Peyer's patch (tissue), 4 donors: Measurements from ENCODE around the gene EMID1. TPM values are rescaled to one million over a fixed set of nuclear protein-coding genes. Genes with fewer than 3 reads are reported as not detected.

Source experiments
- DNase-seq, 3 donors: peaks; one replicate each; pipeline ENCODE4 v3.0.0-alpha.2; 2017 to 2019
- H3K27ac ChIP-seq, 4 donors: fragments of 200-600 bp; sonication (generic); one replicate each; pipeline ENCODE4 v1.5.1; 2016 to 2019
- H3K27me3 ChIP-seq, 2 donors: fragments of 200-600 bp; sonication (generic); one replicate each; pipeline ENCODE4 v1.5.1; 2019
- H3K36me3 ChIP-seq, 3 donors: fragments of 200-600 bp; sonication (generic); one replicate each; pipeline ENCODE4 v1.5.1; 2016 to 2019
- H3K4me1 ChIP-seq, 4 donors: fragments of 200-600 bp; sonication (generic); one replicate each; pipeline ENCODE4 v1.5.1; 2016 to 2019
- H3K4me3 ChIP-seq, 4 donors: fragments of 200-600 bp; sonication (generic); 1 replicate in 3 of 4; 2 replicates in 1 of 4; pipeline ENCODE4 v1.5.1; 2016 to 2019; ENCODE audit warnings: mild to moderate bottlenecking in 1 of 4
- H3K9me3 ChIP-seq, 4 donors: fragments of 200-600 bp; sonication (generic); one replicate each; pipeline ENCODE4 v1.5.1; 2016 to 2019; ENCODE audit warnings: mild to moderate bottlenecking in 1 of 4
- POLR2A ChIP-seq, 2 donors: fragments of 450-650 bp; IDR thresholded peaks; one replicate each; pipeline ENCODE4 v1.5.1; 2017; ENCODE audit warnings: antibody characterized with exemption in 2 of 2, mild to moderate bottlenecking in 2 of 2, moderate library complexity in 2 of 2
- total RNA-seq, 4 donors: library from RNA; depleted of rRNA; stranded (reverse); fragments of >200 nt; gene quantifications; one replicate each; pipeline ENCODE4 v1.1.0, GENCODE V29; 2016
- TF ChIP-seq, protein P1 (sequence below), 6 experiments: fragments of 450-650 bp in 4 of 6; fragments of 200-600 bp in 2 of 6; sonication (generic) in 1 of 6; IDR thresholded peaks; one replicate each; pipeline ENCODE4 v1.5.1; 2017 to 2019; ENCODE audit warnings: antibody characterized with exemption in 6 of 6, mild to moderate bottlenecking in 3 of 6, moderate library complexity in 1 of 6

EMID1 gene
- total RNA-seq, 4 donors from 2014 or later, result 1.9 to 7.1 (median 4.2) TPM

DNA sequence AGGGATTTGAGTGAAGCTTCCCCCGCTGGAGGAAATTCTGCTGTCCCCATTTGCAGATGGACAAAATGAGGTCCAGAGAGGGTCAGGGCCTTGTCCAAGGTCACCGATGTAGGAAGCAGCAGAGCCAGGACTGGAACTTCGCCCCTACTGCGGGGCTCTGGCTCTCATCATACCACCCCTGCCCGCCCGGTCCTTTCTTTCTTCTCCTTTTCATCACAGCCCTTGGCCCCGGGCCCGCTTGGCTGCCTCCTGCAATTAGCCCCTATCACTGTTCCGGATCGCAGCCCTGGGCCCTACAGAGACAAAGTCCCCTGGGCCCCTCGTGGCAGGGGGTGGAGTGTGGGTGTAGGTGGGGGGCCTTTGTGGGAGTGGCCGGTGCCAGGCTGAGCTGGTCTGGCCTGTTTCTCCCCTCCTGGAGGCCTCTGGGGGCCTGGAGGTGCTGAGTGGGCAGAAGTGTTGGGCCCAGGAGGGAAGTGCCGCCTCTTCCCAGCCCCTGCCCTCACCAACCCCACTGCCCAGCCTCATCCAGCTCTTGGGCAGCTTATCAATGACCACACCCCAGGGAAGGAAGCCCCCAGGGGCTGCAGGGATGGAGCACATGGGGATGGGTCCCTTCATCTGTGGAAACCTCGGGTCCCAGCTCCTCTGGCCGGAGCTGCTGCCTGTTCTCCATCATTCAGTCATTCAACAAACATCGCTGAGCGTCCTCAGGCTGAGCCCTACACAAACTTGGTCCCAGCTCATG, 3.4 kb downstream of the EMID1 start:
- TF ChIP-seq POLR2A (IDR thresholded peaks at IDR 0.05), result no peak
- Histone ChIP-seq H3K4me1 (peaks cover 0 to 6% (median 3%) of the 10 kb centered on the region in 4 donors), H3K9me3 (no peaks in the 10 kb centered on the region), H3K27ac (no peak overlapping the region), H3K27me3 (no peaks in the 10 kb centered on the region), H3K4me3 (no peak overlapping the region), H3K36me3 (no peaks in the 10 kb centered on the region)
- DNase-seq, result peak in 1 of 3 donors; percentile 53

DNA sequence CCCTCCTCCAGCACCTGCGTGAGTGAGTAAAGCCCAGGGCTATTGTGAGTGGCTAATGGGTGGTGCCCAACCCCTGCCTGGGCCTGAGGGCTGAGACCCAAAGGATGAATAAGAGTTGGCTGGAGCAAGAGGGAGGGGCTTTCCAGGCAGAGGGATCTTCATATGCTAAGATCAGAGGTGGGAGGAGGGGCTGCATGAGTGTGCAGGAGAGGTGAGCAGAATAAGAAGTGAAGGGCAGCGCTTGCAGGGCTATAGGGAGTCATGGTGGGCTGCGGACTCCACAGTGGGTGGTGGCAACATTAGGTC, 3.9 kb downstream of the EMID1 start:
- no peak for DNase-seq
- TF ChIP-seq, protein P1, sequence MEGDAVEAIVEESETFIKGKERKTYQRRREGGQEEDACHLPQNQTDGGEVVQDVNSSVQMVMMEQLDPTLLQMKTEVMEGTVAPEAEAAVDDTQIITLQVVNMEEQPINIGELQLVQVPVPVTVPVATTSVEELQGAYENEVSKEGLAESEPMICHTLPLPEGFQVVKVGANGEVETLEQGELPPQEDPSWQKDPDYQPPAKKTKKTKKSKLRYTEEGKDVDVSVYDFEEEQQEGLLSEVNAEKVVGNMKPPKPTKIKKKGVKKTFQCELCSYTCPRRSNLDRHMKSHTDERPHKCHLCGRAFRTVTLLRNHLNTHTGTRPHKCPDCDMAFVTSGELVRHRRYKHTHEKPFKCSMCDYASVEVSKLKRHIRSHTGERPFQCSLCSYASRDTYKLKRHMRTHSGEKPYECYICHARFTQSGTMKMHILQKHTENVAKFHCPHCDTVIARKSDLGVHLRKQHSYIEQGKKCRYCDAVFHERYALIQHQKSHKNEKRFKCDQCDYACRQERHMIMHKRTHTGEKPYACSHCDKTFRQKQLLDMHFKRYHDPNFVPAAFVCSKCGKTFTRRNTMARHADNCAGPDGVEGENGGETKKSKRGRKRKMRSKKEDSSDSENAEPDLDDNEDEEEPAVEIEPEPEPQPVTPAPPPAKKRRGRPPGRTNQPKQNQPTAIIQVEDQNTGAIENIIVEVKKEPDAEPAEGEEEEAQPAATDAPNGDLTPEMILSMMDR (IDR thresholded peaks at IDR 0.05), result no peak
- TF ChIP-seq POLR2A (IDR thresholded peaks at IDR 0.05), result no peak
- Histone ChIP-seq H3K36me3 (no peaks in the 10 kb centered on the region), H3K4me1 (peaks cover 0 to 6% (median 3%) of the 10 kb centered on the region in 4 donors), H3K4me3 (no peak overlapping the region), H3K9me3 (no peaks in the 10 kb centered on the region), H3K27me3 (no peaks in the 10 kb centered on the region), H3K27ac (no peak overlapping the region)

DNA sequence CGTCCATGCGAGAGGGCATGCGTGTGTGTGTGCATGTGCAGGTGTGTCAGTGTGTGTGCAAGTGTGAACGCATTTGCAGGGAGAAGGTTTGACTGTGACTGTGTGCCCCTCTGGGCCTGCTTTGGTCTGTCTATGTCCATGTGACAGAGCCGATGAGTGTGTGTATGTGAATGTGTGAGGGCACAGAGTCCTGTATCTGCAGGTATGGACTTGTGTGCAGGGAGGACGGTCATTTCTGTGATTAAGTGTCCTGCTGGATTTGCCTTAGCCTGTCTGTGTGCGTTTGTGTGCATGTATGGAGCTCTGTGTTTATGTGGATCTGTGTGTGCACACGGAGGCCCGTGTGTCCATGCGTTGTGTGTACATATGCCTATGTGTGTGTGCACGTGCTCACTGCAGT, 5.4 kb downstream of the EMID1 start:
- Histone ChIP-seq H3K9me3 (no peaks in the 10 kb centered on the region), H3K4me1 (peaks cover 0 to 4% (median 1%) of the 10 kb centered on the region in 4 donors), H3K27ac (no peak overlapping the region), H3K4me3 (no peak overlapping the region), H3K36me3 (no peaks in the 10 kb centered on the region), H3K27me3 (no peaks in the 10 kb centered on the region)
- TF ChIP-seq, protein P1 (IDR thresholded peaks at IDR 0.05), result no peak
- no peak for TF ChIP-seq POLR2A (IDR thresholded peaks at IDR 0.05)
- no peak for DNase-seq

DNA sequence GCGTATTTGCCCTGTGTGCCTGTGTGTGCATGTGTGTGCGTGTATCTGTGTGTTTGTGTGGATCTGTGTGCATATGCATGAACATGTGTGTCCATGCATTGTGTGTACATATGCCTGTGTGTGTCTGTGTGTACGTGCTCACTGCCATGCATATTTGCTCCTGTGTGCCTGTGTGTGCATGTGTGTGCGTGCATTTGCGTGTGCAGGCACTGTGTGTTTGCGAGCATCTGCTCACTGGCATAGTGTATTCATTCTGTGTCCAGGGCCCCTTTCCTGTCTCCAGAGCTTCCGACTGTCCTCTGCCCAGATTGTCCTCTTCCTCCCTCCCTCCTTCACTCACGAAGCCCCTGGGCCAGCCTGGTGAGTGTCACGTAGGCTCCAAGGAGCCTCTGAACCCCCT, 5.8 kb downstream of the EMID1 start:
- H3K9me3 ChIP-seq, result no peaks in the 10 kb centered on the region
- no peak for DNase-seq
- H3K4me3 ChIP-seq, result no peak overlapping the region
- no peaks in the 10 kb centered on the region for H3K36me3 ChIP-seq
- no peak overlapping the region for H3K27ac ChIP-seq
- no peaks in the 10 kb centered on the region for H3K4me1 ChIP-seq
- no peaks in the 10 kb centered on the region for H3K27me3 ChIP-seq
- TF ChIP-seq, protein P1 (IDR thresholded peaks at IDR 0.05), result no peak
- no peak for TF ChIP-seq POLR2A (IDR thresholded peaks at IDR 0.05)

DNA sequence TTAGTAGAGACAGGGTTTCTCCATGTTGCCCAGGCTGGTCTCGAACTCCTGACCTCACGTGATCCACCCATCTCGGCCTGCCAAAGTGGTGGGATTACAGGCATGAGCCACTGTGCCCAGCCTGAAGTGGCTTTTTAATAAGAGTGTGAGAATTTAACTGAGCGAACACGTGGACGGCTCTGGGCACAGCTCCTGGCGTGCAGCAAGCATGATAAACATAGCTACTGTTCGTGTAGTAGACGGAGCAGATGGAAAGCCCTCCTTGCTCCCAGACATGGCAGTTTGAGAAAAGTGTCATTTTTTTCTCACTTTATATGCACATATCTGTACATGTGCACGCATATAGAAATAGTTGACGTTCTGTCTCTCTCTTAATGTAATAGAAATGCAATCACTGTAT, 7.0 kb downstream of the EMID1 start:
- no peak for TF ChIP-seq POLR2A (IDR thresholded peaks at IDR 0.05)
- TF ChIP-seq, protein P1 (IDR thresholded peaks at IDR 0.05), result no peak
- Histone ChIP-seq H3K4me1 (no peaks in the 10 kb centered on the region), H3K9me3 (no peaks in the 10 kb centered on the region), H3K27ac (no peak overlapping the region), H3K27me3 (no peaks in the 10 kb centered on the region), H3K36me3 (no peaks in the 10 kb centered on the region), H3K4me3 (no peak overlapping the region)
- DNase-seq, result no peak

DNA sequence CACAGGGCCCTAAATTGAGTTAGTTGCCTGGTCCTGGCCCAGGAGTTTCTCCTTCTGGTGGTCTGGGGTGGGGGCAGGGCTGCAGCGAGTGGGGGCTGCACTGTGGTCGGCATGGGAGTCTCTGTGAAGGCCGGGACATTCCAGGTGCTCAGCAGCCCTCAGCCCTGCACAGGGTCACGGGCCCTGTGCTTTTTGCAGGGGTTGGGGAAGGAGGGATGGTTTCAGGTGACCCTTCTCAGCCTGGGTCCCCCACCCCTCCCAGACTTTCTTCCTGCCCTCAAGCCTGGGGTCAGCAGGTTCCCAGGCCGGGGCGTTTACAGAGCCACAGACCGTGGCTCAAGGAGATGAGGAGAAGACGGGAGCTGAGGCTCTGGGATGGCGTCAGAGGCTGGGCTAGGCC, 7.8 kb downstream of the EMID1 start:
- Histone ChIP-seq H3K9me3 (no peaks in the 10 kb centered on the region), H3K4me3 (no peak overlapping the region), H3K36me3 (no peaks in the 10 kb centered on the region), H3K27ac (no peak overlapping the region), H3K4me1 (no peaks in the 10 kb centered on the region), H3K27me3 (no peaks in the 10 kb centered on the region)
- TF ChIP-seq POLR2A (IDR thresholded peaks at IDR 0.05), result no peak
- TF ChIP-seq, protein P1 (IDR thresholded peaks at IDR 0.05), result no peak
- DNase-seq, result no peak
